K562 (cell line): ENCODE results near the gene KPNB1. TPM values are rescaled to one million over a fixed set of nuclear protein-coding genes. Genes with fewer than 3 reads are reported as not detected.

Experiments
- ARID2 ChIP-seq: fragments of 450-650 bp; IDR thresholded peaks from 2 replicates; pipeline ENCODE4 v1.6.1; 2017; ENCODE audit warnings: antibody characterized with exemption, mild to moderate bottlenecking
- BRD9 ChIP-seq: fragments of 450-650 bp; IDR thresholded peaks from 2 replicates; pipeline ENCODE4 v1.6.1; 2018; ENCODE audit warnings: low read depth; ENCODE audit not compliant: partially characterized antibody
- FIP1L1 ChIP-seq: fragments of 200-400 bp; formaldehyde crosslinking; IDR thresholded peaks from 2 replicates; pipeline ENCODE4 v1.6.1; 2018; ENCODE audit warnings: mild to moderate bottlenecking, low read depth, low read length; ENCODE audit not compliant: poor library complexity, severe bottlenecking
- GTF2A2 ChIP-seq: IDR thresholded peaks from 2 replicates; pipeline ENCODE4 v1.6.1; 2016; ENCODE audit warnings: mild to moderate bottlenecking, missing genetic modification characterization, missing compliant biosample characterization
- HMGN3 ChIP-seq: IDR thresholded peaks from 2 replicates; pipeline ENCODE4 v1.6.1; 2011; ENCODE audit warnings: borderline replicate concordance, low read depth, mild to moderate bottlenecking, mixed read lengths, low read length; ENCODE audit not compliant: insufficient read length; ENCODE audit errors: extremely low read depth
- HNRNPUL1 ChIP-seq: fragments of 200-400 bp; formaldehyde crosslinking; IDR thresholded peaks from 2 replicates; pipeline ENCODE4 v1.6.1; 2017; ENCODE audit warnings: low read length
- ID3 ChIP-seq, 2 experiments: fragments of 250-450 bp in 1 of 2; fragments of 450-650 bp in 1 of 2; sonication (Bioruptor Pico) in 1 of 2; IDR thresholded peaks; 2 replicates each; pipeline versions ENCODE4 v1.6.1 to v1.8.0; 2016 to 2021; ENCODE audit warnings: mild to moderate bottlenecking in 2 of 2, moderate library complexity in 2 of 2, missing compliant biosample characterization in 1 of 2, missing genetic modification characterization in 1 of 2
- MCM3 ChIP-seq: fragments of 450-650 bp; IDR thresholded peaks from 2 replicates; pipeline ENCODE4 v1.6.1; 2016
- RBM14 ChIP-seq: fragments of 200-400 bp; formaldehyde crosslinking; IDR thresholded peaks from 2 replicates; pipeline ENCODE4 v1.6.1; 2018; ENCODE audit warnings: low read depth, mild to moderate bottlenecking, low read length, moderate library complexity, borderline replicate concordance; ENCODE audit not compliant: insufficient read depth
- RFX5 ChIP-seq: IDR thresholded peaks from 2 replicates; pipeline ENCODE4 v1.6.1; 2011; ENCODE audit warnings: low read depth, mild to moderate bottlenecking, improper control_type of control experiment, low read length
- SIRT6 ChIP-seq: IDR thresholded peaks from one replicate; pipeline ENCODE4 v1.6.1; 2012; ENCODE audit warnings: low read depth, mild to moderate bottlenecking, control low read depth, inconsistent platforms, low read length, moderate library complexity
- SIX5 ChIP-seq, 2 experiments: IDR thresholded peaks; 2 replicates each; pipeline ENCODE4 v1.6.1; 2011; ENCODE audit warnings: low read length in 2 of 2, borderline replicate concordance in 1 of 2, low read depth in 1 of 2, mild to moderate bottlenecking in 1 of 2, moderate library complexity in 1 of 2; ENCODE audit not compliant: insufficient read depth in 1 of 2
- TAF1 ChIP-seq: IDR thresholded peaks from 2 replicates; pipeline ENCODE4 v1.6.1; 2011; ENCODE audit warnings: mild to moderate bottlenecking, low read length, moderate library complexity; ENCODE audit not compliant: insufficient read depth, control insufficient read depth, severe bottlenecking; ENCODE audit errors: extremely low read depth
- ZKSCAN8 ChIP-seq: fragments of 200-800 bp; sonication (Bioruptor generic); IDR thresholded peaks from 2 replicates; pipeline ENCODE4 v1.6.1; 2016; ENCODE audit warnings: missing genetic modification characterization, missing compliant biosample characterization
- ZNF398 ChIP-seq: fragments of 250-450 bp; sonication (Bioruptor Pico); IDR thresholded peaks from 2 replicates; pipeline ENCODE4 v1.8.0; 2021; ENCODE audit warnings: moderate library complexity, mild to moderate bottlenecking, inconsistent platforms
- ZNF695 ChIP-seq: fragments of 450-650 bp; formaldehyde crosslinking; IDR thresholded peaks from 2 replicates; pipeline ENCODE4 v1.4.0; 2020; ENCODE audit warnings: mild to moderate bottlenecking, moderate library complexity
- ZNF77 ChIP-seq: fragments of 250-450 bp; sonication (Bioruptor Pico); IDR thresholded peaks from 2 replicates; pipeline ENCODE4 v1.5.0; 2020
- polyA plus RNA-seq, 8 experiments: library from polyadenylated mRNA; depleted of rRNA in 4 of 8; stranded (reverse) in 5 of 8; unstranded in 3 of 8; fragments of >200 nt; fragmentation: Nextera tagmentation in 2 of 8; fragmentation: Illumina TruSeq in 1 of 8; extraction: Ambion mirVana in 2 of 8; extraction: Trizol in 1 of 8; gene quantifications; 2 replicates each; pipeline versions ENCODE4 v1.2.1 to v1.2.3, GENCODE V29; 2011 to 2014; ENCODE audit warnings: inconsistent platforms in 1 of 8, missing spikeins in 1 of 8
- total RNA-seq, 7 experiments: library from RNA; depleted of rRNA in 6 of 7; stranded (reverse); fragments of >200 nt in 6 of 7; fragmentation: Illumina TruSeq in 2 of 7; extraction: Trizol in 2 of 7; gene quantifications; 2 replicates each; pipeline versions ENCODE4 v1.2.1 to v1.2.3, GENCODE V29; 2011 to 2021; ENCODE audit warnings: low replicate concordance in 1 of 7
- TF ChIP-seq, protein P1 (sequence below), 2 experiments: IDR thresholded peaks in 1 of 2; conservative IDR thresholded peaks in 1 of 2; 2 replicates each; pipeline ENCODE4 v1.6.1; 2016; ENCODE audit warnings: low read depth in 2 of 2, mild to moderate bottlenecking in 1 of 2, missing compliant biosample characterization in 1 of 2, missing genetic modification characterization in 1 of 2, moderate library complexity in 1 of 2

Gene KPNB1
- total and polyA plus RNA-seq, 9 of the 15 experiments (the other 6 are each of a cell fraction or from before 2014, with no cell fraction given): 154 to 622 (median 354) TPM

- TF ChIP-seq ZNF695 (no peak), HMGN3 (peak; percentile 76), ID3 (CRISPR knock-in tag; IDR thresholded peaks at IDR 0.05) (no peak), ID3 (tag; IDR thresholded peaks at IDR 0.05) (no peak), BRD9 (peak; percentile 73), FIP1L1 (peak; percentile 67), TAF1 (peak; percentile 46), MCM3 (no peak), SIRT6 (no peak), ARID2 (no peak), GTF2A2 (tag) (no peak), SIX5 (IDR thresholded peaks at IDR 0.05; ENCODE audit: borderline replicate concordance in 1 of 2, insufficient read depth in 1 of 2, low read depth in 1 of 2, low read length in 2 of 2) (no peak), HNRNPUL1 (no peak), ZKSCAN8 (CRISPR knock-in tag) (no peak), ZNF398 (no peak), RBM14 (no peak), RFX5 (no peak), ZNF77 (CRISPR knock-in tag) (no peak)
- TF ChIP-seq, protein P1, sequence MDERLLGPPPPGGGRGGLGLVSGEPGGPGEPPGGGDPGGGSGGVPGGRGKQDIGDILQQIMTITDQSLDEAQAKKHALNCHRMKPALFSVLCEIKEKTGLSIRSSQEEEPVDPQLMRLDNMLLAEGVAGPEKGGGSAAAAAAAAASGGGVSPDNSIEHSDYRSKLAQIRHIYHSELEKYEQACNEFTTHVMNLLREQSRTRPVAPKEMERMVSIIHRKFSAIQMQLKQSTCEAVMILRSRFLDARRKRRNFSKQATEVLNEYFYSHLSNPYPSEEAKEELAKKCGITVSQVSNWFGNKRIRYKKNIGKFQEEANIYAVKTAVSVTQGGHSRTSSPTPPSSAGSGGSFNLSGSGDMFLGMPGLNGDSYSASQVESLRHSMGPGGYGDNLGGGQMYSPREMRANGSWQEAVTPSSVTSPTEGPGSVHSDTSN (CRISPR knock-in tag; IDR thresholded peaks at IDR 0.05; ENCODE audit: low read depth): no peak
- TF ChIP-seq, protein P1 (tag; conservative IDR thresholded peaks at IDR 0.05; ENCODE audit: low read depth): no peak
These were observed 1.1 kb downstream of the KPNB1 start (continued) for GRCh38 chr17:47650525-47651522.
